Stimulated activated CD8-positive, alpha-beta memory T cell treated with anti-CD3 and anti-CD28 coated beads, Interleukin-4, amount 100 ng/mL, for 1 hour (primary cell): ENCODE measurements around the gene GLRX5.

Experiments
- DNase-seq, 2 donors: peaks; one replicate each; pipeline ENCODE4 v3.0.0-alpha.2; 2020; ENCODE audit warnings: low read depth in 2 of 2, low spot score in 1 of 2

GLRX5 gene

DNA sequence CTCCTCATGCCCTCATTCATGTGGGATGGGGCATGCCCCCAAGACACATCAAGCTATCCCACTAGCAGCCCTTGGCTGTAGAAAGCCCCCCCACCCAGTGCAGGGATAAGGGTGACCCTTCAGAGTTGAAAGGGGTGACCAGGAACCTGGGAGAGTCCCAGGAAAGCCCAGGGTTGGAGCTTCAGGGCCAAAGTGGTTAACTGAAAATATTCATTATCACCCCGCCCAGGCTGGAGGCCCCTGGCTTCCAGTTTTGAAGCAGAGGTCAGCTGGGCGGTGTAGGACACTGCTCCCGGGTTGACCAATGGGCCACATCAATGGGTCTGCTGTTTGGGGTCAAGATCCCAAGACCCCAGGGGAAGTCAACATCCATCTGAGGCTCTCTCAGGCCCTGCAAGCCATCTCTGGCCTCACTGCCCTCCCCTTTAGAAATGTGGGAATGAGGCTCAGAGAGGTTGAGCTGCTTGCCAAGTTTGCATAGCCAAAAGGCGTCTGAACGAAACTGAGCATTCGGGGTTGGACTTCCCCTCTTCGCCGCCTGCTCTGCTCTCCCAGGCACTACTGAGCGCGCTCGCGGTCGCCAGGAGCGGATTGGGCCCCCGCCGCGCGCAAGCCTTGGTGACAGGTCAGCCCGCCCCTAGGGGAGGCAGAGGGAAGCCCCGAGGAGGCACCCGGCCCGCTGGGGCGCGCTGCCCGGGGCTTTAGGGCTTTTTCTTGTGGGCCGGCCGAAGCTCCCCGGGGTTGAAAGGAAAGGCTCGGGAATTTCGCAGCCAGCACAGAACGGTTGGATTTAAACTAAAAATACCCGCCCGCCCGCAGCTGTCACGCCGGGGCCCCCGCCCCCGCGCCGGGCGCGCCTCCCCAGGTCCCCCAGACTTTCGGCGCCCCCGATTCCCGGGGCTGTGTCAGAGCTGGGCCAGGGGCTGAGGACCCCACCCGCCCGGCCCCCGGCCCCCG lies 19.0 kb upstream of the GLRX5 start:
- peak; percentile 49 to 67 for DNase-seq

DNA sequence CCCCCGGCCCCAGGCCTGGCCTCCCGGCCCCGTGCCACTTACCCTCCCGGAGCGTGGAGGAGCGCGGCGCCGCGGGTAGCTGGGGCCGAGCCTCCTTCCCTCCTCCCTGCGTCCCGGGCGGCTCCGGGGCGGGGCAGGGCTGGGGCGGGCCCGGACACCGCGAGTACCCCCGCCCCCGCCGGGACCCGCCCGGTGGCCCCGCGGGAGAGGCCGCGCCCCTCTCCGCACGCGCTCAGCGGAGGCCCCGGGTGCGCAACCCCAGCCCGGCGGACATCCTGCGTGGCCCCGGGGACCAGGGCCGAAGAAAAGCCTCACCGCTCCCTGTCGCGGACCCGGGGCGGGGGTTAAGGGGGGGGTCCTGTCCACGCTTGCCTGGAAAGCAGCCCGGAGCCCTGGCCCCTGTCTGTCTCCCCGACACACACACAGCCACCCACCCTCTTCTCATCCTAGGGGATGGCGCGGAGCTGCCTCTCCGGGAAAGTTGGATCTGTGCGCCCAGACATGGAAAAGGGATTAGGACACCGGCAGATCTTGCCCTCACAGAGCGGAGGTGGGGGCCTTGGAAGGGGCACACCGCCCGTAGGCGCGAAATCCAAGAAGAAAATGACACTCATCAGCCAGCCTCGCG lies 18.2 kb upstream of the GLRX5 start, which contains the start of gene SYNE3:
Gene SYNE3, minus strand, starts transcription at position 97 of the 628 bp plus-strand sequence. CDS start 40,829 bp downstream, outside the sequence.
- no peak for DNase-seq

DNA sequence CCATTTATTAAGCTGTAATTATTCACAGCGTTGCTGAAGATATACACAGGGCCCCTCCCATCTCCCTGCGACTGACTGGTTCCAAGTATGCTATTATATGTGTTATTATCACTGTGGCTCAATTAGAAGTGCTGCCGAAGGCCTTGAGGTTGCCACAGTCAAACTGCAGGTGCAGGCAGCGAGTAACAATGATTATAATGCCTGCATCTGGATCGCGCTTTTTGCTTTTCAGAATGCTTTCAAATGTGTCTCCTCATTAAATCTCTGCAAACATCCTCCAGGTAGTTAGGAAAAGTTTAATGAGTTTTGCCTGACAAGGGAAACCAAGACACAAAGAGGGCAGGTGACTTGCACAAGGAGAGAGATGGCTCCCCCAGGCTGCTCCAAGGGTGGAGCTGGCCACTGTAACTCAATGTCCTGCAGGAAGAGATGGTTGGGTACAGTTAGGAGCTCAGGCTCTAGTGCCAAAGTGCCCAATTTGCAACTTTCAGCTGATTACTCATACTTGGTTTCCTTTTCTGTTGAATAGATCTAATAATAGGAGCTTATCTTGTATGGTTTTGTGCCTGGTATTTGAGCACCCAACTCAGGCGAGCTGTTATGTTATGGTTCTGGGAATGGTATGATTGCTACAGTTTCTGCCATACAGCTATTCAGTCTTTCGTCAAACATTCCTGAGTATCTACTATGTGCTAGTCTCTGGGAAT lies 16.7 kb upstream of the GLRX5 start:
- DNase-seq: no peak

GRCh38 chr14:95519699-95520098 lies 15.2 kb upstream of the GLRX5 start:
- DNase-seq: peak in 1 of 2 donors; percentile 50

GRCh38 chr14:95520346-95520745 lies 14.5 kb upstream of the GLRX5 start:
- no peak for DNase-seq

DNA sequence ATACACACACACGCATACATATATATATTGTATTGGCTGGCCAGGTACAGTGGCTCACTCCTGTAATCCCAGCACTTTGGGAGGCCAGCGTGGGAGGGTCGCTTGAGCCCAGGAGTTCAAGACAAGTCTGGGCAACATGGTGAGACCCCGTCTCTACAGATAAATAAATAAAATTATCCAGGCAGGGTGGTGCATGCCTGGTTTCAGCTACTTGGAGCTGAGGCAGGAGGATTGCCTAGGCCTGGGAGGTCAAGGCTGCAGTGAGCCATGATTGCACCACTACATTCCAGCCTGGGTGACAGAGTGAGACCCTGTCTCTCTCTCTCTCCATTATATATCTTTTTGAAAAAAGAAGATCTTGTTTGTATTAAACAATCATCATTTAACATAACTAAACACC lies 13.8 kb upstream of the GLRX5 start:
- no peak for DNase-seq

GRCh38 chr14:95522116-95522515 lies 12.7 kb upstream of the GLRX5 start:
- no peak for DNase-seq

GRCh38 chr14:95522556-95522955 lies 12.3 kb upstream of the GLRX5 start:
- DNase-seq: no peak

DNA sequence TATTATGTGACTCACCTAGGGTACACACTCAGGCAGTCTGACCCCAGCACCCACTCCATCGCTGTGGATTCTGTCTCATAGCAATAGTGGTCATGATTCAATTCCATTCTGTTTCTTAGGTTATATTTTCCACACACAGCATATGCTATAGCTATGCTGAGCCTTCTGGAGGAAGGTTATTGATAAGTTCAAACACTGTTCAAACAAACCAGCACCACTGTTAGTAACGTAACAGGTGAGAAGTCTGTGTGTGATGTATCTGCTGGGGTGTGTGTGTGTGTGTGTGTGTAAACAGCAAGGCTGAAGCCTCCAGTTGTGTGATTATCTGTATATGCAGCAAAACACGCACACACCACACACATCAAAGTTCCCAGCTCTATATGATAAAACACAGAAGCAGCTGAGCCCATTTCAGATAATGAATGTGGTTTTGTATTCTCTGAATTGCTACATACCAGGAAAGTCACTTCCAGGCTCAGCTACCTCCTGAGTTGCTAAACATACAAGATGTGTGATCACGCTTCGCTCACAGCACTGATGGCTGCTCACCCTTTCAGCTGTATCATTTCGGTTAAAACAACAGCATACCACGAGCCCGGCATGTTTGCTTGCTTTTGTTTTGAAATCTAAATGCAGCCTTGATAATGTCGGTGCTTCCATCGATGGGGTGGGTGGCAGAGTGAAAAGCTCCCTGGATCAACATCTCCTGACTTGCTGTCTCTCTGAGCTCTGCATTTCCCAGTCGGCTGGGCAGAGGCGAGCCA lies 11.6 kb upstream of the GLRX5 start:
- no peak for DNase-seq

DNA sequence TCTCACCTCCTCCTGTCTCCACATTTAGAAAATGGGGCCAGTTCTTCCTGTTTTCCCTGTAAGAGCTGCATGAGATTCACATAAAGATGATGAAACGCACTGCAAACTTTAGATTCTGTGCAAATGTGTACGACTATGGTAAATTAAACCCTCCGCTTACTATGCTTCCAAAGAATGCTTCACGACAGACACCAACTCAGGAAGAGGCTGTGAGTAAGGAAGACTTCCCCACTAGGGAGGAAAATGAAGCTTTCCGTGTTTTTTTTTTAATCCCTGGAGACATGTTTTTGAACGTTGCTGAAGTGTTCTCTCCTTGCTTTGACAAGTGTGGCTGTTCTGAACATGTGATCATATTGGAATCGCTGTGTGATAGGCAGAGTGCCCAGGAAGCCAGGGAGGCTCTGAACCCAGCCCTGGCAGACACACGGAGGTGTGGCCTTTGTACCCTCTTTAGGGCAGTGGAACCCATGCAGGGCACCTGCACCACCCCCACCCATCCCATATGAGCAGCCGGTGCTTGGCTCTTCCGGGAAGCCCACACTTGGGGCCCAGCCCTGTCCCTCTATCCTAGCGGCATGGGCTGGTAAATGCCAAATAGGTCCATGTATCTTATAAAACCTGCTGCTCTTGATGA lies 10.9 kb upstream of the GLRX5 start:
- DNase-seq: no peak

DNA sequence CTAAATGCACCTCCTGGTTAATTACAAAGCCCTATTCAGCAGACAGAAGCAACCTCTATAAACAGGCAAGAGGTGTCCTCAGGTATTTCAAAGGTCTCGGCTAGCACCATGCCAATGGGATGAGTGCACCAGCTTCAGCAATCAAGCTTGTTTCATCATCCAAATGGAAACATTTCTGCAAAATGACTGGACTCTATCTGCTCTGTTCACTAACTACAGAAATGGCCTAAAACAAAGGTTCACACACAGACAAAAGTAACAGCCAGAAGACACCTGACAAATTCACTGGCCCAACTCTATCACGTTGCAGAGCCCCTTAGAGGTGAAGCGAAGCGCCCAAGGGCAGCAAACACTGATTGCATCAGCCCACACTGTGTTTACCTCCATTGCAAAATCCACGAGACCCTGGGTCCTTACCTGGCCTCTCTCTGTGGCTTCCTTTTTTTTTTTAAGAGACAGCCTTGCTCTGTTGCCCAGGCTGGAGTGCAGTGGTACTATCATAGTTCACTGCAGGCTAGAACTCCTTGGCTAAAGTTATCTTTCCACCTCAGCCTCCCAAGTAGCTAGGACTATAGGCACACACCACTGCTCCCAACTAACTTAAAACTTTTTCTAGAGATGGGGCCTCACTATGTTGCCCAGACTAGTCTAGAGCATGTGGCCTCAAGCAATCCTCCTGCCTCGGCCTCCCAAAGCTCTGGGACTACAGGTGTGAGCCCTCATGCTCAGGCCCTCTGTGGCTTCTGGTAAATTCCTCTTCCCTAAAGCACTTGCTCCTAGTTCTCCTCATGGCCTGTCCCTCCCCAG lies 9.9 kb upstream of the GLRX5 start:
- no peak for DNase-seq

- no peak for DNase-seq
Observed at GRCh38 chr14:95525999-95526398, 8.9 kb upstream of the GLRX5 start.

- DNase-seq: no peak
Observed at GRCh38 chr14:95526483-95527386, 8.1 kb upstream of the GLRX5 start.

GRCh38 chr14:95527387-95528002 lies 7.4 kb upstream of the GLRX5 start:
- no peak for DNase-seq

- no peak for DNase-seq
Observed at GRCh38 chr14:95529216-95529615, 5.6 kb upstream of the GLRX5 start.

DNA sequence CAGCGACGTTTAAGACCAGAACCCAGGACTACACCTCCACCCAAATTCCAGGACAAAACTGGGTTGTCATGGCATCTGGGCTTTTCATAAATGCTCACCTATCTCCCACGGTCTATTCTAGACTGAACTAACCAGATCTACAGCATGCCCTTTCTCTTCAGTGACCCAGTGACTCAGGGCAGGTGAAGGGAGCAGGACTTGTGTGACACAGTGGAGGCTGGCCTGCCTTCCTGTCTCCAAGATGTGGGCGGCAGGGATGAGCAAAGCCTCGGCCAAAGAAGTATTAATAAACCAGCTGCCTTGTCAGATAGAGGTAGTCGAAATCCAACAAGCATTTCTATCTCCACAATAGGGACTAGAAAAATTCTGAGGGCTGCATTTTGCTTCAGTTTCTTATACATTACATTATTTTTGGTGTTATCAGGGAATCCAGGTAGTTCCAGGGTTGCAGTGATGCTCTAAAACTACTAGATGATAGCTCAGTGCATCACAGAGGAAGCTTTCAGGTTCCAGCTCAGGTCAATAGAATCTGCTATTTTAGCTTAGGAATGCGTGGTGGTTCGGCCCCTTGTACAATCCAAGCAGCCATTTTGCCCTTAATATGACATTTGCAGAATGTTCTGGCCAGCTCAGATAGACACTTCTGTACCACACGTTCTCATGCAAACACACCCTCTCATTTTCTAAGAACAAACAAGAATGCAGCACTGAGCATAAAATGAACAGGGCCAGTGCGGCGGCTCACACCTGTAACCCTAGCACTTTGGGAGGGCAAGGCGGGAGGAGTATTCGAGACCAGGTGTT lies 4.2 kb upstream of the GLRX5 start:
- DNase-seq: no peak

DNA sequence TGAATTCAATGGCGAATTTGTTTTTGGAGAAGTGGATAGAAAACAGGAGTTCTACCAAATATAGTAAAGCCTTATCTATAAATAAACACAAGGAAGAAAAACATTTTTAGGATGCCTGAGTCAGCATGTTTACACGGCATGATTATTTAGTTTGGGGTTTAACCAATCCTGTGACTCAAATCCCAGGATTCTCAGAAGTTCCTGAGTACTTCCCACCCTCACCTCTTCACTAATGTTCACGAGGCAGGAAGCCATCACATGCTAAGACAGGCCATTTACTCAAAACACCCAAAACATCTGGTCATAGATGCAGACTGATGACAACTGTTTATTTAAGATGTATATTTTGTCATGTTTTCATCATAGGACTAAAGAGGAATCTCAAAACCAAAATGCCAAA lies 3.4 kb upstream of the GLRX5 start:
- no peak for DNase-seq
